Measurements from ENCODE around the gene EMILIN3. TPM values are rescaled to one million over a fixed set of nuclear protein-coding genes. Genes with fewer than 3 reads are reported as not detected.

The EMILIN3 gene
- total RNA-seq, 2 donors from 2014 or later: 1.8 to 4.9 TPM

- Histone ChIP-seq H3K9me3 (peaks cover 0 to 3% of the 10 kb centered on the region in 2 donors), H3K27me3 (no peaks in the 10 kb centered on the region)
- TF ChIP-seq, protein P1, sequence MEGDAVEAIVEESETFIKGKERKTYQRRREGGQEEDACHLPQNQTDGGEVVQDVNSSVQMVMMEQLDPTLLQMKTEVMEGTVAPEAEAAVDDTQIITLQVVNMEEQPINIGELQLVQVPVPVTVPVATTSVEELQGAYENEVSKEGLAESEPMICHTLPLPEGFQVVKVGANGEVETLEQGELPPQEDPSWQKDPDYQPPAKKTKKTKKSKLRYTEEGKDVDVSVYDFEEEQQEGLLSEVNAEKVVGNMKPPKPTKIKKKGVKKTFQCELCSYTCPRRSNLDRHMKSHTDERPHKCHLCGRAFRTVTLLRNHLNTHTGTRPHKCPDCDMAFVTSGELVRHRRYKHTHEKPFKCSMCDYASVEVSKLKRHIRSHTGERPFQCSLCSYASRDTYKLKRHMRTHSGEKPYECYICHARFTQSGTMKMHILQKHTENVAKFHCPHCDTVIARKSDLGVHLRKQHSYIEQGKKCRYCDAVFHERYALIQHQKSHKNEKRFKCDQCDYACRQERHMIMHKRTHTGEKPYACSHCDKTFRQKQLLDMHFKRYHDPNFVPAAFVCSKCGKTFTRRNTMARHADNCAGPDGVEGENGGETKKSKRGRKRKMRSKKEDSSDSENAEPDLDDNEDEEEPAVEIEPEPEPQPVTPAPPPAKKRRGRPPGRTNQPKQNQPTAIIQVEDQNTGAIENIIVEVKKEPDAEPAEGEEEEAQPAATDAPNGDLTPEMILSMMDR (IDR thresholded peaks at IDR 0.05): no peak
These were observed 4.8 kb upstream of the EMILIN3 start for GRCh38 chr20:41371371-41371770.

GRCh38 chr20:41370176-41370575 lies 3.6 kb upstream of the EMILIN3 start:
- Histone ChIP-seq H3K27ac (no peak overlapping the region), H3K4me1 (peaks cover 0 to 14% of the 10 kb centered on the region in 2 donors), H3K9me3 (peaks cover 0 to 3% of the 10 kb centered on the region in 2 donors), H3K36me3 (no peaks in the 10 kb centered on the region), H3K4me3 (no peak overlapping the region), H3K27me3 (no peaks in the 10 kb centered on the region)
- TF ChIP-seq, protein P1 (IDR thresholded peaks at IDR 0.05): no peak
- no peak for DNase-seq (ENCODE audit: low spot score)

More at GRCh38 chr20:41371371-41371770, 4.8 kb upstream of the EMILIN3 start:
- DNase-seq (ENCODE audit: low spot score): no peak
- Histone ChIP-seq H3K4me1 (peaks cover 0 to 5% of the 10 kb centered on the region in 2 donors), H3K36me3 (no peaks in the 10 kb centered on the region), H3K27ac (no peak overlapping the region), H3K4me3 (no peak overlapping the region)

DNA sequence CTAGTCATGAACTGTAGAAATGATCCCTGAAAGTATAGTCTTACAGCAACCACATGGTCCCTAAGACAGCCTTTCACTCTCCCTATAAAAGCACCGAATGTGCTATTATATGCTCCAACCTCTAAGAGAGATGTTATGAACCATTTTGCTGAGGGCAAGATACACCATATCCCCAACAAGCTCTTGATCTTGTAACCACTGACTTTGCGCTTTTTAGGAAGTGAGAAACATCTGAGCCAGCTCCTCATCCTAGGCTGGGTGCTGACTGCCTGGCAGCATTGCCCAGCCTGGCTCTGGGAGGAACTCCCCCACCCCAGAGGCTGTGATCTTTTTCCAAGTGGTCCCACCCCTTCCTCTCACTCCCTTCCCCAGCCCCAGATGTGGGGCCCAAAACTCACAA lies 3.1 kb upstream of the EMILIN3 start:
- no peaks in the 10 kb centered on the region for H3K36me3 ChIP-seq
- peaks cover 0 to 3% of the 10 kb centered on the region in 2 donors for H3K9me3 ChIP-seq
- TF ChIP-seq, protein P1 (IDR thresholded peaks at IDR 0.05): no peak
- DNase-seq (ENCODE audit: low spot score): no peak
- no peak overlapping the region for H3K27ac ChIP-seq
- H3K4me1 ChIP-seq: peaks cover 0 to 14% of the 10 kb centered on the region in 2 donors
- no peak overlapping the region for H3K4me3 ChIP-seq
- H3K27me3 ChIP-seq: no peaks in the 10 kb centered on the region

- TF ChIP-seq, protein P1 (IDR thresholded peaks at IDR 0.05): no peak
- Histone ChIP-seq H3K27me3 (no peaks in the 10 kb centered on the region), H3K4me1 (peaks cover 0 to 14% of the 10 kb centered on the region in 2 donors), H3K9me3 (peaks cover 0 to 3% of the 10 kb centered on the region in 2 donors), H3K36me3 (no peaks in the 10 kb centered on the region), H3K4me3 (no peak overlapping the region), H3K27ac (no peak overlapping the region)
- no peak for DNase-seq (ENCODE audit: low spot score)
These were observed 1.3 kb upstream of the EMILIN3 start for GRCh38 chr20:41367956-41368355.

DNA sequence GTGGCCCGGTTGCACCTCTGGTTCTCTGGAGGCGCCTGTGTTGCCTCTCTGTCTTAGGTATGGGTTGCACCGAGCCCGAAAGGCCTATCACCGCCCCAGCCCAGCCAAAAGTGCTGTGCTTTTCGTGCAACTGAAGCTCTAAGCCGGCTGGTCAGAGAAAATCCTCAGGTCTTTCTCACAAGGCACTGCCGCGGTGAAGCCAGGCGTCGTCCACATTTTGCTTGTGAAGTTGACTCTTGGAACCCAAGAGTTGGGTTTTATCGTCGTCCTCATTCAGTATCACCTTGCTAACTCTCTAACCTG lies 726 bp upstream of the EMILIN3 start:
- Histone ChIP-seq H3K9me3 (peaks cover 0 to 3% of the 10 kb centered on the region in 2 donors), H3K27me3 (no peaks in the 10 kb centered on the region), H3K27ac (no peak overlapping the region), H3K4me3 (no peak overlapping the region), H3K4me1 (peaks cover 0 to 16% of the 10 kb centered on the region in 2 donors), H3K36me3 (no peaks in the 10 kb centered on the region)
- TF ChIP-seq, protein P1 (IDR thresholded peaks at IDR 0.05): no peak
- DNase-seq (ENCODE audit: low spot score): no peak
